CD14-positive monocyte (primary cell): ENCODE data around the gene EPHX1. TPM values are rescaled to one million over a fixed set of nuclear protein-coding genes. Genes with fewer than 3 reads are reported as not detected.

Experiments
- DNase-seq, 3 donors: peaks; one replicate each; pipeline ENCODE4 v3.0.0-alpha.2; 2011 to 2022
- H2AFZ ChIP-seq: 2 replicates; pipeline ENCODE4 v1.6.0; 2012; ENCODE audit warnings: mild to moderate bottlenecking, low read depth, low read length, inconsistent platforms; ENCODE audit not compliant: insufficient read depth, poor library complexity, severe bottlenecking
- H3K27ac ChIP-seq, 2 donors: 1 replicate in 1 of 2; 2 replicates in 1 of 2; pipeline ENCODE4 v1.5.1; 2012 to 2013; ENCODE audit warnings: low read length in 2 of 2, control low read depth in 1 of 2, inconsistent platforms in 1 of 2, low read depth in 1 of 2, mild to moderate bottlenecking in 1 of 2
- H3K27me3 ChIP-seq, 2 donors: one replicate each; pipeline versions ENCODE4 v1.6.0 to v1.6.1; 2011 to 2013; ENCODE audit warnings: low read length in 2 of 2; ENCODE audit not compliant: control insufficient read depth in 2 of 2, insufficient read depth in 2 of 2
- H3K36me3 ChIP-seq, 2 donors: replicated peaks in 1 of 2; 1 replicate in 1 of 2; 2 replicates in 1 of 2; pipeline versions ENCODE4 v1.5.1 to v1.6.1; 2012 to 2013; ENCODE audit warnings: low read length in 2 of 2, control low read depth in 1 of 2, inconsistent platforms in 1 of 2, mild to moderate bottlenecking in 1 of 2; ENCODE audit not compliant: insufficient read depth in 2 of 2, control insufficient read depth in 1 of 2
- H3K4me1 ChIP-seq, 2 donors: 1 replicate in 1 of 2; 2 replicates in 1 of 2; pipeline versions ENCODE4 v1.5.1 to v1.6.1; 2012 to 2013; ENCODE audit warnings: low read length in 2 of 2, control low read depth in 1 of 2, inconsistent platforms in 1 of 2, mild to moderate bottlenecking in 1 of 2, moderate library complexity in 1 of 2; ENCODE audit not compliant: insufficient read depth in 2 of 2, control insufficient read depth in 1 of 2
- H3K4me2 ChIP-seq: replicated peaks from 2 replicates; pipeline ENCODE3; 2012; ENCODE audit warnings: low read length, moderate library complexity, mild to moderate bottlenecking; ENCODE audit not compliant: poor library complexity, severe bottlenecking; ENCODE audit errors: extremely low read depth
- H3K4me3 ChIP-seq, 3 experiments: fragments of 200-600 bp in 1 of 3; sonication (generic) in 1 of 3; replicated peaks in 1 of 3; 1 replicate in 2 of 3; 2 replicates in 1 of 3; pipeline ENCODE4 v1.5.1; 2011 to 2013; ENCODE audit warnings: low read length in 3 of 3, mild to moderate bottlenecking in 3 of 3, control low read depth in 2 of 3, low read depth in 2 of 3, inconsistent platforms in 1 of 3, moderate library complexity in 1 of 3
- H3K79me2 ChIP-seq: 2 replicates; pipeline ENCODE4 v1.6.0; 2012; ENCODE audit warnings: mild to moderate bottlenecking, control low read depth, inconsistent platforms, low read length, moderate library complexity; ENCODE audit not compliant: insufficient read depth
- H3K9ac ChIP-seq: 2 replicates; pipeline ENCODE4 v1.6.0; 2017; ENCODE audit warnings: low read length, mild to moderate bottlenecking; ENCODE audit not compliant: insufficient read depth, poor library complexity, severe bottlenecking
- H3K9me3 ChIP-seq, 2 donors: replicated peaks in 1 of 2; 1 replicate in 1 of 2; 2 replicates in 1 of 2; pipeline versions ENCODE4 v1.5.1 to v1.6.1; 2012 to 2013; ENCODE audit warnings: low read length in 2 of 2, control low read depth in 1 of 2; ENCODE audit not compliant: control insufficient read depth in 1 of 2, insufficient read depth in 1 of 2
- H4K20me1 ChIP-seq: 2 replicates; pipeline ENCODE4 v1.6.0; 2012; ENCODE audit warnings: mild to moderate bottlenecking, low read length, control low read depth, moderate library complexity; ENCODE audit not compliant: insufficient read depth
- H3K27ac Mint-ChIP-seq, 7 donors: one replicate each; pipeline ENCODE4 v1.8.0; 2020; ENCODE audit warnings: mild to moderate bottlenecking in 7 of 7, mixed read lengths in 7 of 7, moderate library complexity in 6 of 7, inconsistent platforms in 2 of 7
- H3K27me3 Mint-ChIP-seq, 3 donors: one replicate each; pipeline ENCODE4 v1.8.0; 2021 to 2022; ENCODE audit warnings: low read depth in 3 of 3, mild to moderate bottlenecking in 3 of 3, mixed read lengths in 3 of 3, moderate library complexity in 3 of 3, inconsistent platforms in 1 of 3
- H3K36me3 Mint-ChIP-seq, 2 donors: one replicate each; pipeline ENCODE4 v1.8.0; 2020; ENCODE audit warnings: mixed read lengths in 2 of 2, inconsistent platforms in 1 of 2, mild to moderate bottlenecking in 1 of 2
- H3K4me1 Mint-ChIP-seq: one replicate; pipeline ENCODE4 v1.8.0; 2020; ENCODE audit warnings: mild to moderate bottlenecking, mixed read lengths
- H3K4me3 Mint-ChIP-seq, 2 donors: one replicate each; pipeline ENCODE4 v1.8.0; 2020; ENCODE audit warnings: mild to moderate bottlenecking in 2 of 2, mixed read lengths in 2 of 2, moderate library complexity in 1 of 2
- H3K9me3 Mint-ChIP-seq, 7 donors: one replicate each; pipeline ENCODE4 v1.8.0; 2020 to 2022; ENCODE audit warnings: mixed read lengths in 7 of 7, mild to moderate bottlenecking in 6 of 7, moderate library complexity in 6 of 7, inconsistent platforms in 2 of 7
- CTCF ChIP-seq: fragments of 200-600 bp; IDR thresholded peaks from one replicate; pipeline ENCODE4 v1.8.0; 2022; ENCODE audit warnings: antibody characterized with exemption, mild to moderate bottlenecking
- WGBS: methylation state at CpG from one replicate; pipeline ENCODE4 v1.1.5; 2013; ENCODE audit warnings: missing lambda C conversion rate; ENCODE audit not compliant: insufficient coverage; 5-methylcytosine and 5-hydroxymethylcytosine counted together
- intact Hi-C, 2 donors: fragments of 100-400 bp; cut with micrococcal nuclease; formaldehyde crosslinking; loops; one replicate each; pipeline versions ENCODE4 v1.15.0 to v1.15.1; 2023
- polyA plus RNA-seq, 3 donors: library from polyadenylated mRNA; depleted of rRNA in 1 of 3; unstranded in 2 of 3; stranded (reverse) in 1 of 3; fragments of 300-500 nt in 2 of 3; fragments of >200 nt in 1 of 3; fragmentation: Illumina TruSeq in 2 of 3; gene quantifications; 1 replicate in 2 of 3; 2 replicates in 1 of 3; pipeline ENCODE4 v1.2.3, GENCODE V29; 2012 to 2021

Gene EPHX1
- polyA plus RNA-seq, 3 donors = 4.6 to 23.8 (median 7.4) TPM

GRCh38 chr1:225857256-225857655, 47.3 kb downstream of the EPHX1 start:
- Histone ChIP-seq H3K9me3 (no peaks in the 10 kb centered on the region), H2AFZ (no peak overlapping the region), H3K79me2 (no peaks in the 10 kb centered on the region), H3K36me3 (peaks cover 64 to 99% of the 10 kb centered on the region in 2 donors), H3K4me1 (peaks cover 19 to 22% of the 10 kb centered on the region in 2 donors), H4K20me1 (no peaks in the 10 kb centered on the region), H3K27me3 (no peaks in the 10 kb centered on the region), H3K4me3 (no peak overlapping the region), H3K4me2 (no peak overlapping the region), H3K9ac (no peak overlapping the region), H3K27ac (no peak overlapping the region)
- Mint-ChIP-seq H3K36me3 (peaks cover 76 to 91% of the 10 kb centered on the region in 2 donors), H3K9me3 (no peaks in the 10 kb centered on the region), H3K27ac (peak overlapping the region in 1 of 7 donors; percentile 86), H3K27me3 (peaks cover 0 to 5% (median 0%) of the 10 kb centered on the region in 3 donors), H3K4me3 (no peak overlapping the region), H3K4me1 (peaks cover 22% of the 10 kb centered on the region)
- WGBS = 100% methylated on average over 1 of the region's 7 CpGs
- no peak for TF ChIP-seq CTCF
- no peak for DNase-seq
- intact Hi-C loops = no loop called here

GRCh38 chr1:225859151-225859550, 49.2 kb downstream of the EPHX1 start:
- no peaks in the 10 kb centered on the region for H3K27me3 ChIP-seq
- peaks cover 65 to 99% of the 10 kb centered on the region in 2 donors for H3K36me3 ChIP-seq
- H3K79me2 ChIP-seq = no peaks in the 10 kb centered on the region
- no peak overlapping the region for H3K9ac ChIP-seq
- H3K27ac ChIP-seq = no peak overlapping the region
- H2AFZ ChIP-seq = no peak overlapping the region
- Mint-ChIP-seq H3K9me3 (no peaks in the 10 kb centered on the region), H3K36me3 (peaks cover 71 to 88% of the 10 kb centered on the region in 2 donors), H3K4me3 (no peak overlapping the region), H3K27me3 (peaks cover 0 to 4% (median 0%) of the 10 kb centered on the region in 3 donors), H3K27ac (peak overlapping the region in 1 of 7 donors; percentile 69), H3K4me1 (peaks cover 15% of the 10 kb centered on the region)
- no peak for DNase-seq
- H3K4me1 ChIP-seq = peaks cover 13 to 15% of the 10 kb centered on the region in 2 donors
- no peaks in the 10 kb centered on the region for H3K9me3 ChIP-seq
- 100% methylated on average over 2 of the region's 5 CpGs for WGBS
- no peak overlapping the region for H3K4me3 ChIP-seq
- intact Hi-C loops = no loop called here
- no peak overlapping the region for H3K4me2 ChIP-seq
- H4K20me1 ChIP-seq = no peaks in the 10 kb centered on the region
- no peak for TF ChIP-seq CTCF
